Activated CD4-positive, alpha-beta T cell treated with anti-CD3 and anti-CD28 coated beads, Interleukin-2, Interleukin-4, amounts not matched to agents 100 ng/mL and 50 ng/mL, durations not matched to agents 16 hours and 8 hours (primary cell): ENCODE measurements around the gene MTG2.

Experiments
- DNase-seq: peaks from one replicate; pipeline ENCODE4 v3.0.0-alpha.2; 2020; ENCODE audit warnings: low spot score

The MTG2 gene

GRCh38 chr20:62162765-62163484 lies 19.9 kb upstream of the MTG2 start:
- DNase-seq = no peak

- no peak for DNase-seq
These were observed 19.4 kb upstream of the MTG2 start for GRCh38 chr20:62163485-62163865.

- DNase-seq = no peak
These were observed 18.7 kb upstream of the MTG2 start for GRCh38 chr20:62163986-62164762.

- DNase-seq = no peak
These were observed 17.7 kb upstream of the MTG2 start for GRCh38 chr20:62164879-62165761.

GRCh38 chr20:62165762-62166399 lies 16.9 kb upstream of the MTG2 start:
- DNase-seq = no peak

- DNase-seq = no peak
These were observed 15.4 kb upstream of the MTG2 start for GRCh38 chr20:62167474-62167873.

GRCh38 chr20:62168061-62168460 lies 14.8 kb upstream of the MTG2 start:
- no peak for DNase-seq

GRCh38 chr20:62168890-62169435 lies 13.9 kb upstream of the MTG2 start:
- no peak for DNase-seq

- no peak for DNase-seq
These were observed 12.3 kb upstream of the MTG2 start for GRCh38 chr20:62170536-62170935.

GRCh38 chr20:62171245-62171644 lies 11.6 kb upstream of the MTG2 start:
- no peak for DNase-seq

- no peak for DNase-seq
These were observed 10.2 kb upstream of the MTG2 start for GRCh38 chr20:62172666-62173065.

- DNase-seq = no peak
These were observed 8.6 kb upstream of the MTG2 start for GRCh38 chr20:62174021-62174804.

GRCh38 chr20:62174870-62175624 lies 7.8 kb upstream of the MTG2 start:
- DNase-seq = no peak

- DNase-seq = no peak
These were observed 7.1 kb upstream of the MTG2 start for GRCh38 chr20:62175711-62176110.

- DNase-seq = no peak
These were observed 6.0 kb upstream of the MTG2 start for GRCh38 chr20:62176866-62177265.

GRCh38 chr20:62177307-62177706 lies 5.5 kb upstream of the MTG2 start:
- DNase-seq = no peak

- DNase-seq = no peak
These were observed 4.3 kb upstream of the MTG2 start for GRCh38 chr20:62178316-62179161.

- no peak for DNase-seq
These were observed 3.7 kb upstream of the MTG2 start for GRCh38 chr20:62179162-62179504.

GRCh38 chr20:62181808-62182207 lies 1.0 kb upstream of the MTG2 start:
- DNase-seq = no peak
